GM12864 (cell line): ENCODE data around the gene TPRX1.

Source experiments
- DNase-seq: peaks from one replicate; pipeline ENCODE4 v3.0.0-alpha.2; 2011; ENCODE audit warnings: low read depth
- H3K4me3 ChIP-seq: 2 replicates; pipeline ENCODE4 v1.5.1; 2011; ENCODE audit warnings: mild to moderate bottlenecking, low read depth, low read length, control low read depth
- TF ChIP-seq, protein P1 (sequence below): IDR thresholded peaks from 2 replicates; pipeline ENCODE4 v1.5.1; 2011; ENCODE audit warnings: low read depth, mild to moderate bottlenecking, moderate library complexity, low read length, control low read depth, inconsistent platforms; ENCODE audit errors: missing control alignments

The TPRX1 gene

DNA sequence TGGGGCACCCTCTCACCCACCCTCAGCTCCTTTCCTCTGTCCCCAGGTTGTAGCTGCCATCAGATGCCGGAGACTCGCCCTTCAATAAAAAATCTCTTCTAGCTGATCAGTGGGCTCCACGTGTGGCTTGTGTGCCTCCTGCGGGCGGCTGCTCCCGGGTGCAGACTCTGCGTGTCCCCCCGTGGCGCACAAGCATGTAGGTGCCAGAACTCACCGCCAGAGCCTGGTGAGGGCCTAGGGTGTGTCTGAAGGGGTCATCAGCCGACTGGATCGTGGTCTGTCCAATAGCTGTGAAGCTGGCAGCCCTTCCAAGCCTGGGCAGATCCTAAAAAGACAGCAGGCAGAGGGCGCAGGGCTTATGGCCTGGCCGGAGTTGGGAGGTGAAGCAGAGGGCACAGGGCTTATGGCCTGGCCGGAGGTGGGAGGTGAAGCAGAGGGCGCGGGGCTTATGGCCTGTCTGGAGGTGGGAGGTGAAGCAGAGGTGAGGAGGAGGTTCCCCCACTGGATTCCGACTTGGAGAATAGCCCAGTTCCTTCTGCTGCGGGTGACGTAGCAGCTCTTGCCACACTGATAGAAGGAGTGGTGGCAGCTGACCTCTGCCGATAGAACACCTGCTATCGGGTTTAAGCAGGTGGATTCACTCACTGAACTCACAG lies 47.3 kb downstream of the TPRX1 start:
- TF ChIP-seq, protein P1, sequence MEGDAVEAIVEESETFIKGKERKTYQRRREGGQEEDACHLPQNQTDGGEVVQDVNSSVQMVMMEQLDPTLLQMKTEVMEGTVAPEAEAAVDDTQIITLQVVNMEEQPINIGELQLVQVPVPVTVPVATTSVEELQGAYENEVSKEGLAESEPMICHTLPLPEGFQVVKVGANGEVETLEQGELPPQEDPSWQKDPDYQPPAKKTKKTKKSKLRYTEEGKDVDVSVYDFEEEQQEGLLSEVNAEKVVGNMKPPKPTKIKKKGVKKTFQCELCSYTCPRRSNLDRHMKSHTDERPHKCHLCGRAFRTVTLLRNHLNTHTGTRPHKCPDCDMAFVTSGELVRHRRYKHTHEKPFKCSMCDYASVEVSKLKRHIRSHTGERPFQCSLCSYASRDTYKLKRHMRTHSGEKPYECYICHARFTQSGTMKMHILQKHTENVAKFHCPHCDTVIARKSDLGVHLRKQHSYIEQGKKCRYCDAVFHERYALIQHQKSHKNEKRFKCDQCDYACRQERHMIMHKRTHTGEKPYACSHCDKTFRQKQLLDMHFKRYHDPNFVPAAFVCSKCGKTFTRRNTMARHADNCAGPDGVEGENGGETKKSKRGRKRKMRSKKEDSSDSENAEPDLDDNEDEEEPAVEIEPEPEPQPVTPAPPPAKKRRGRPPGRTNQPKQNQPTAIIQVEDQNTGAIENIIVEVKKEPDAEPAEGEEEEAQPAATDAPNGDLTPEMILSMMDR, result no peak
- H3K4me3 ChIP-seq, result no peak overlapping the region
- DNase-seq, result no peak

DNA sequence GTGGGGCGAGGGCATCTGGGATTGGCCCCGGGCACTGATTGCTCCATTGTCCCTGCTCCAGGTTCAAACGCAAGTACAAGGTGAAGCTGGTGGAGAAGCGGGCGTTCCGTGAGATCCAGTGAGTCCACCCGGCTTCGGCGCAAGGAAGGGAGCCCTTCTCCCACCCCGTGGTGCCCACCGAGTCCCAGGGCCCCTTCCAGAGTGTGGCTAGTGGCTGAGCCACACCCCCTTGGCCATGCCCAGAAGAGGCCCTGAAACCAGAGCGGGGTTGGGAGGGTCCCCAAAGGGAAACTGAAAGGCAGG lies 47.8 kb downstream of the TPRX1 start:
- no peak overlapping the region for H3K4me3 ChIP-seq
- no peak for DNase-seq
- TF ChIP-seq, protein P1, result no peak

DNA sequence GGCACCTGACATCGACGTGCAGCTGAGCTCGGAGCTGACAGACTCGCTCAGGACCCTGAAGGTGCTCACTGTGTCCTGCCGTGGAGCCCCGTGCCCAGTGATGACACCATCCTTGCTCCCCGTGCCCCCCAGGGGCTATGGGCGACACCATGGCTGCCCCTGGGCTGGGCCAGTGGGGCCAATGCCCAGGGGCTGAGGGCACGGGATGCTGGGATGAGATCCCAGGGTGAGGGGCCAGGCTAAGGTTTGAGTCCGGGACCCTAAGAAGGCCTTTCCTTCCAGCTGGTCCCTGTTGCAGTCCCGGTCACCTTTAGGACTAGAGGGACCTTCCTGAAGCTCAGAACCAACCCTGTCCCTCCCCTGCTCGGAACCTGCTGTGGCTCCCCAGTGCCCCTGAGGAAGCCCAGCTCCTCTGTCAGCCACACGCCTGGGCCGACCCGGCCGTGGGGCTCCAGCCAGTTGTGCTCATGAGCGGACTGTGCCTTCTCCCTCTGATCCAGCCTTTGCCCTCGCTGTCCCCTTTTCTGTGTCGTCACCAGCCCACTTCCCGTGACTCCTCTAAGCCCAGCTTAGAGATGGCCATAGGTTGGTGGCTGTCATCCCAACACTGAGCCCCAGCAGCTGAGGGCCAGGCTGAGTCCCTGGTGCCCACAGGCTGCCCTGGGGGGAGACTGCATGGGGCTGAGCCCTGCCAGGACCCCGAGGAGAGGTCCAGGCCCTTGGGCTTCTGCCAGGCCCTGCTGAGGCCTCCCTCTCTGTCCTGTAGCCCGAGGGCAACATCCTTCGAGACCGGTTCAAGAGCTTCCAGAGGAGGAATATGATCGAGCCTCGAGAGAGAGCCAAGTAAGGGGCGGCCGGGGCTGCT lies 48.4 kb downstream of the TPRX1 start:
- no peak for DNase-seq

GRCh38 chr19:47755065-47755761 lies 49.1 kb downstream of the TPRX1 start:
- no peak for DNase-seq
- H3K4me3 ChIP-seq, result no peak overlapping the region
- TF ChIP-seq, protein P1, result no peak

More for the DNA sequence above, 48.4 kb downstream of the TPRX1 start:
- H3K4me3 ChIP-seq, result no peak overlapping the region
- TF ChIP-seq, protein P1, result no peak

DNA sequence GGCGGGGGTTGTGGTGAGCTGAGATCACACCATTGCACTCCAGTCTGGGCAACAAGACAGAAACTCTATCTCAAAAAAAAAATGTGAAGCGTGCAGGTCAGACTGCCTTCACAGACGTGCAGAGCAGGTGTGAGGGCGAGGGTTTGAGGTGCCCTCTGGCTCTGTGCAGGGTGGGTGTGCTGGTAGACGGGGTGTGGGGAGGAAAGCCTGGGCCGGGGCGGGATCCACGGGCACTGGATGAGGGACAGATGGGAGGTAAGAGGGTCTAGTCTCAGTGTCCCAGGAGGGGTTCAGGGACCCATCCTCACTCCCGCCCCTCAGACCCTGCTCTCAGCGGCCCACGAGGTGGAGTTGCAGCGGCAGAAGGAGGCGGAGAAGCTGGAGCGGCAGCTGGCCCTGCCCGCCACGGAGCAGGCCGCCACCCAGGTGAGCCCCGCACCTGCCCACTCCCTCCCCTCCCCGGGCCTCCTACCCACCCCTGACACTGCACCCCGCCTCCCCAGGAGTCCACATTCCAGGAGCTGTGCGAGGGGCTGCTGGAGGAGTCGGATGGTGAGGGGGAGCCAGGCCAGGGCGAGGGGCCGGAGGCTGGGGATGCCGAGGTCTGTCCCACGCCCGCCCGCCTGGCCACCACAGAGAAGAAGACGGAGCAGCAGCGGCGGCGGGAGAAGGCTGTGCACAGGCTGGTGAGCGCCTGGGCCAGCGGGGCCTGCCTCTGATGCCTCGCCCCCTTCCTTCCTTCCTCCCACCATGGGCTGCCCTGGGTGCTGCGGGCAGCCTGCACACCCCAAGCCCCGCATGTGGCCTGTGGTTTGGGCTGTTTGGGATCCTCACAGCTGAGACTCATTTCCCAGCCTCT lies 49.9 kb downstream of the TPRX1 start:
- TF ChIP-seq, protein P1, result no peak
- DNase-seq, result no peak
- no peak overlapping the region for H3K4me3 ChIP-seq

GRCh38 chr19:47752440-47753211 lies 51.7 kb downstream of the TPRX1 start:
- TF ChIP-seq, protein P1, result no peak
- no peak for DNase-seq
- no peak overlapping the region for H3K4me3 ChIP-seq
